OCI-LY7 (cell line): Measurements from ENCODE around the gene DAZAP1. TPM values are rescaled to one million over a fixed set of nuclear protein-coding genes. Genes with fewer than 3 reads are reported as not detected.

Experiments
- BruUV-seq: library from RNA; stranded (reverse); fragments of 400-500 nt; replicated peaks from 2 replicates; lab custom pipeline; 2021; lab: Mats Ljungman, UMichigan
- CTCF ChIA-PET: fragments of 300-600 bp; sonication (Branson Sonifier 250); formaldehyde crosslinking; loops from one replicate; lab custom pipeline; 2022; ENCODE audit warnings: antibody characterized with exemption; ENCODE audit not compliant: unreplicated experiment; lab: Charles Lee
- POLR2A ChIA-PET: fragments of 300-600 bp; sonication (Branson Sonifier 250); formaldehyde crosslinking; loops from one replicate; lab custom pipeline; 2022; ENCODE audit warnings: antibody characterized with exemption; lab: Charles Lee
- DNase-seq: peaks from one replicate; pipeline ENCODE4 v3.0.0-alpha.2; 2015; ENCODE audit warnings: low spot score
- H2AFZ ChIP-seq: fragments of 200-600 bp; sonication (generic), shearing (Covaris generic); 2 replicates; pipeline ENCODE4 v1.6.1; 2014; ENCODE audit warnings: mild to moderate bottlenecking, antibody characterized with exemption, low read length, moderate library complexity
- H3K27ac ChIP-seq: fragments of 200-600 bp; sonication (generic); 2 replicates; pipeline ENCODE4 v1.5.1; 2014; ENCODE audit warnings: mixed run types, low read depth, mild to moderate bottlenecking, moderate library complexity, low read length, inconsistent platforms; ENCODE audit not compliant: poor library complexity, severe bottlenecking
- H3K36me3 ChIP-seq: fragments of 200-600 bp; sonication (generic); 2 replicates; pipeline ENCODE4 v1.6.1; 2014; ENCODE audit warnings: mild to moderate bottlenecking, antibody characterized with exemption, low read length, moderate library complexity, mixed read lengths; ENCODE audit not compliant: insufficient read depth
- H3K4me1 ChIP-seq: fragments of 200-600 bp; sonication (generic); 2 replicates; pipeline ENCODE4 v1.5.1; 2014; ENCODE audit warnings: mild to moderate bottlenecking, low read length; ENCODE audit not compliant: insufficient read depth, poor library complexity, severe bottlenecking
- H3K4me2 ChIP-seq: fragments of 200-600 bp; sonication (generic); 2 replicates; pipeline ENCODE4 v1.6.1; 2014; ENCODE audit warnings: mild to moderate bottlenecking, low read length
- H3K4me3 ChIP-seq: fragments of 200-600 bp; sonication (generic); 2 replicates; pipeline ENCODE4 v1.5.1; 2014; ENCODE audit warnings: mild to moderate bottlenecking, low read depth, low read length; ENCODE audit not compliant: poor library complexity, severe bottlenecking
- H3K79me2 ChIP-seq: fragments of 200-600 bp; sonication (generic); 2 replicates; pipeline ENCODE4 v1.6.1; 2016; ENCODE audit warnings: low read depth, mild to moderate bottlenecking, low read length, moderate library complexity, mixed read lengths; ENCODE audit not compliant: insufficient read depth
- H3K9me2 ChIP-seq: fragments of 200-600 bp; sonication (generic); 2 replicates; pipeline ENCODE4 v1.6.1; 2016; ENCODE audit warnings: mild to moderate bottlenecking, low read length, mixed read lengths; ENCODE audit not compliant: insufficient read depth
- H3K9me3 ChIP-seq: fragments of 200-600 bp; sonication (generic); 2 replicates; pipeline ENCODE4 v1.6.1; 2014; ENCODE audit warnings: mild to moderate bottlenecking, mixed run types, low read length, mixed read lengths
- H4K20me1 ChIP-seq: fragments of 200-600 bp; sonication (generic); 2 replicates; pipeline ENCODE4 v1.6.1; 2014; ENCODE audit warnings: mild to moderate bottlenecking, antibody characterized with exemption, low read length, moderate library complexity, mixed read lengths; ENCODE audit not compliant: insufficient read depth
- CTCF ChIP-seq: fragments of 200-600 bp; sonication (generic); conservative IDR thresholded peaks from 2 replicates; pipeline ENCODE4 v1.5.1; 2014; ENCODE audit warnings: mild to moderate bottlenecking, antibody characterized with exemption, low read length, moderate library complexity, mixed read lengths
- EZH2phosphoT487 ChIP-seq: fragments of 200-600 bp; sonication (generic); IDR thresholded peaks from 2 replicates; pipeline ENCODE4 v1.6.1; 2018; ENCODE audit warnings: low read depth, borderline replicate concordance, mild to moderate bottlenecking, mixed run types, antibody characterized with exemption, low read length, moderate library complexity, mixed read lengths
- intact Hi-C: fragments of 100-400 bp; cut with micrococcal nuclease; formaldehyde crosslinking; loops from one replicate; pipeline ENCODE4 v1.10.0; 2022; ENCODE audit not compliant: unreplicated experiment
- total RNA-seq, 2 experiments: library from RNA; depleted of rRNA in 1 of 2; stranded (reverse); fragments of >200 nt in 1 of 2; shearing (Covaris generic) in 1 of 2; gene quantifications; 2 replicates each; pipeline ENCODE4 v1.2.3, GENCODE V29; 2014 to 2022

Gene DAZAP1
- total RNA-seq, 2 experiments from 2014 or later = 170 to 373 TPM

GRCh38 chr19:1440418-1440801 is 33.0 kb downstream of the DAZAP1 start:
- H2AFZ ChIP-seq = no peak overlapping the region
- ChIA-PET POLR2A (no interaction called here), CTCF (no interaction called here)
- peaks cover 18% of the 10 kb centered on the region for H4K20me1 ChIP-seq
- TF ChIP-seq EZH2phosphoT487 = no peak
- TF ChIP-seq CTCF = no peak
- no TSS peak for BruUV-seq
- intact Hi-C loops = no loop called here
- peak overlapping the region; percentile 7 for H3K4me3 ChIP-seq
- no peaks in the 10 kb centered on the region for H3K9me2 ChIP-seq
- DNase-seq = no peak
- H3K79me2 ChIP-seq = peaks cover 34% of the 10 kb centered on the region
- H3K27ac ChIP-seq = no peak overlapping the region
- peaks cover 44% of the 10 kb centered on the region for H3K4me1 ChIP-seq
- H3K9me3 ChIP-seq = no peaks in the 10 kb centered on the region
- H3K36me3 ChIP-seq = peaks cover 56% of the 10 kb centered on the region
- peak overlapping the region; percentile 93 for H3K4me2 ChIP-seq

GRCh38 chr19:1441022-1441426 is 33.6 kb downstream of the DAZAP1 start:
- H2AFZ ChIP-seq = no peak overlapping the region
- peaks cover 52% of the 10 kb centered on the region for H3K36me3 ChIP-seq
- H3K9me3 ChIP-seq = no peaks in the 10 kb centered on the region
- H3K4me1 ChIP-seq = peaks cover 44% of the 10 kb centered on the region
- no peaks in the 10 kb centered on the region for H3K9me2 ChIP-seq
- no peak overlapping the region for H3K27ac ChIP-seq
- no peak for DNase-seq
- no peak overlapping the region for H3K4me3 ChIP-seq
- peaks cover 18% of the 10 kb centered on the region for H4K20me1 ChIP-seq
- TF ChIP-seq CTCF (no peak), EZH2phosphoT487 (no peak)
- intact Hi-C loops = no loop called here
- peak overlapping the region; percentile 93; the same call in 1 of the 2 replicates for H3K4me2 ChIP-seq
- ChIA-PET CTCF (no interaction called here), POLR2A (interaction anchor here (0.6 kb wide), 1 partner anchor 210 kb away, joined by 3 read pairs; no protein-coding TSS in a partner anchor)
- BruUV-seq = no TSS peak
- H3K79me2 ChIP-seq = peaks cover 34% of the 10 kb centered on the region

- Histone ChIP-seq H2AFZ (no peak overlapping the region), H3K79me2 (peaks cover 34% of the 10 kb centered on the region), H3K27ac (no peak overlapping the region), H3K4me3 (no peak overlapping the region), H4K20me1 (peaks cover 18% of the 10 kb centered on the region), H3K4me2 (no peak overlapping the region), H3K36me3 (peaks cover 52% of the 10 kb centered on the region), H3K9me2 (no peaks in the 10 kb centered on the region), H3K4me1 (peaks cover 44% of the 10 kb centered on the region), H3K9me3 (no peaks in the 10 kb centered on the region)
- no TSS peak for BruUV-seq
- DNase-seq = no peak
- TF ChIP-seq EZH2phosphoT487 (no peak), CTCF (no peak)
- ChIA-PET POLR2A (no interaction called here), CTCF (no interaction called here)
- intact Hi-C loops = no loop called here
These were observed 34.5 kb downstream of the DAZAP1 start for GRCh38 chr19:1441677-1442438.
